BE2C (cell line): ENCODE data around the gene POU5F1.
A peak's percentile ranks its signal among the peaks of the same experiment; 100 is the strongest.
"Not testable (repeated sequence)": the region's sequence is repeated elsewhere in the genome, so short reads cannot be mapped to it uniquely, and the experiment has no call there.

Source experiments
- DNase-seq: peaks from one replicate; pipeline ENCODE4 v3.0.0-alpha.2; 2020
- H3K27me3 ChIP-seq: fragments of 250-450 bp; sonication (Bioruptor Pico); 2 replicates; pipeline ENCODE4 v1.5.1; 2020; ENCODE audit warnings: mild to moderate bottlenecking
- H3K36me3 ChIP-seq: fragments of 250-450 bp; sonication (Bioruptor Pico); 2 replicates; pipeline ENCODE4 v1.5.1; 2020; ENCODE audit warnings: mild to moderate bottlenecking
- H3K4me1 ChIP-seq: fragments of 250-450 bp; sonication (Bioruptor Pico); 2 replicates; pipeline ENCODE4 v1.5.1; 2020
- H3K4me3 ChIP-seq: 2 replicates; pipeline ENCODE4 v1.5.1; 2011; ENCODE audit warnings: low read depth, low read length
- H3K9me3 ChIP-seq: fragments of 250-450 bp; sonication (Bioruptor Pico); 2 replicates; pipeline ENCODE4 v1.5.1; 2020
- CTCF ChIP-seq: IDR thresholded peaks from 2 replicates; pipeline ENCODE4 v1.5.1; 2012; ENCODE audit warnings: mild to moderate bottlenecking, low read depth, low read length

Gene POU5F1

DNA sequence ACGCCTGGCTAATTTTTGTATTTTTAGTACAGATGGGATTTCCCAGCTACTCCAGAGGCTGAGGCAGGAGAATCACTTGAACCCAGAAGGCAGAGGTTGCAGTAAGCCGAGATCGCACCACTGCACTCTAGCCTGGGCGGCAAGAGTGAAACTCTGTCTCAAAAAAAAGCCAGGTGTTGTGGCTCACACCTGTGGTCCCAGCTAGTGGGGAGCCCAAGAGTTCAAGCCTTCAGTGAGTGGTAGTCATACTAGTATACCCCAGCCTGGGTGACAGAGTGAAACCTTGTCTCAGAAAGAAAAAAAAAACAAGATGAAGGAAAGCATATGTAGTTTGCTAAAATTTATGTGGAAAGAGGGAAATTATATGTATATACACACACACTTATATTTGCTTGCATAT lies 20.0 kb upstream of the POU5F1 start:
- no peak for DNase-seq
- no peak for TF ChIP-seq CTCF
- Histone ChIP-seq H3K36me3 (no peaks in the 10 kb centered on the region), H3K4me1 (no peaks in the 10 kb centered on the region), H3K27me3 (no peaks in the 10 kb centered on the region), H3K9me3 (no peaks in the 10 kb centered on the region), H3K4me3 (no peak overlapping the region)

- DNase-seq, H3K9me3 ChIP-seq, H3K4me1 ChIP-seq, H3K27me3 ChIP-seq, H3K36me3 ChIP-seq, H3K4me3 ChIP-seq: not testable (repeated sequence)
Observed at GRCh38 chr6:31189223-31189622, 18.7 kb upstream of the POU5F1 start.

GRCh38 chr6:31187780-31188194 lies 17.3 kb upstream of the POU5F1 start:
- no peaks in the 10 kb centered on the region for H3K9me3 ChIP-seq
- H3K36me3 ChIP-seq, result no peaks in the 10 kb centered on the region
- H3K4me1 ChIP-seq, result no peaks in the 10 kb centered on the region
- no peak overlapping the region for H3K4me3 ChIP-seq
- TF ChIP-seq CTCF, result no peak
- H3K27me3 ChIP-seq, result no peaks in the 10 kb centered on the region
- DNase-seq, result no peak

- Histone ChIP-seq H3K27me3 (no peaks in the 10 kb centered on the region), H3K9me3 (no peaks in the 10 kb centered on the region), H3K36me3 (no peaks in the 10 kb centered on the region), H3K4me1 (no peaks in the 10 kb centered on the region), H3K4me3 (no peak overlapping the region)
- DNase-seq, result no peak
- no peak for TF ChIP-seq CTCF
Observed at GRCh38 chr6:31186052-31186734, 15.7 kb upstream of the POU5F1 start.

GRCh38 chr6:31185695-31186051 lies 15.2 kb upstream of the POU5F1 start:
- DNase-seq, H3K9me3 ChIP-seq, H3K36me3 ChIP-seq, H3K4me1 ChIP-seq, H3K27me3 ChIP-seq, H3K4me3 ChIP-seq: not testable (repeated sequence)

DNA sequence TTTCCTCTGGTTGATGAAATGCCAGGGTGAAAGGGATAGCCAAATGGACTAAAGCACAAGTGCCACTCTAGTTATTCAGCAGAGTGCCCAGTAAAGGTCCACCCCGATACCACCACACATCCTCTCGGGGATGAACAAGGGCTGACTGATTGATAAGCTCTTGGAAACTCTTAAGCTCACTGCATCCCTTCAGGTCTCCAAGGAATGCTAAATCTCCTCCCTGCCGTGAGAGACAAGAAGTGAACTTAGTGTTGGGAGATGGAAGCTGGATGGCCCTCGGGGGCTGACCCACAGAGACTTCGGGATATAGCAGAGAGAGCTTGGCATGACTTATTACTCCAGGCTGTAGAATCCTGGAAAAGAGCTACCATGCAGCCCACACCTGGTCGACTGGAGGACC lies 13.4 kb upstream of the POU5F1 start:
- H3K9me3 ChIP-seq, H3K27me3 ChIP-seq, H3K4me1 ChIP-seq, DNase-seq, H3K36me3 ChIP-seq, H3K4me3 ChIP-seq: not testable (repeated sequence)

DNA sequence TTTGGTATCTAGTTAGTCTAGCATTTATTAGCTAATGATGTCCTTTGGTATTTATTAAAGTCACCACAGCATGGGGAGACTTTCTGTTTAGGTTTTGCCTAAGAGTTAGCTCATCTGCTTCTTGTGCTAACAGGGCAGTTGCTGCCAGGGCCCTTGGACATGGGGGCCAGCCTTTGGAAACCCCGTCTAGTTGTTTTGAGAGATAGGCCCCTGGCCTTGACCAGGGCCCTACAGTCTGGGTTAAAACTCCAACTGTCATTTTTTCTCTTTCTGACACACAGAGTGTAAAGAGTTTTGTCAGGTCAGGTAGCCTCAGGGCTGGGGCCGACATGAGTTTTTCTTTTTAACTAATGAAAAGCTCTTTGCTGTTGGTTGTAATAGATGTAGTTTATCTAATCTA lies 12.8 kb upstream of the POU5F1 start:
- H3K4me3 ChIP-seq, H3K36me3 ChIP-seq, DNase-seq, H3K27me3 ChIP-seq, H3K4me1 ChIP-seq, H3K9me3 ChIP-seq: not testable (repeated sequence)

- Histone ChIP-seq H3K36me3 (no peaks in the 10 kb centered on the region), H3K9me3 (no peaks in the 10 kb centered on the region), H3K4me1 (no peaks in the 10 kb centered on the region), H3K4me3 (peak overlapping the region; percentile 56), H3K27me3 (no peaks in the 10 kb centered on the region)
- no peak for TF ChIP-seq CTCF
- peak; percentile 82 for DNase-seq
Observed at GRCh38 chr6:31180500-31180899, 10.0 kb upstream of the POU5F1 start.
